H1 (cell line): ENCODE measurements around the gene EPHA3. TPM values are rescaled to one million over a fixed set of nuclear protein-coding genes. Genes with fewer than 3 reads are reported as not detected.

ENCODE experiments used
- CTCF ChIA-PET: fragments of 300-600 bp; sonication (Branson Sonifier 250); formaldehyde crosslinking; loops from one replicate; lab custom pipeline; 2021; ENCODE audit not compliant: partially characterized antibody; lab: Charles Lee
- POLR2A ChIA-PET: fragments of 300-600 bp; sonication (Branson Sonifier 250); formaldehyde crosslinking; loops from one replicate; lab custom pipeline; 2021; ENCODE audit warnings: inconsistent platforms; ENCODE audit not compliant: partially characterized antibody; lab: Charles Lee
- DNase-seq, 2 experiments: peaks; one replicate each; pipeline versions ENCODE4 v3.0.0 to v3.0.0-alpha.2; 2010 to 2022; ENCODE audit warnings: low spot score in 2 of 2, low read depth in 1 of 2, mixed read lengths in 1 of 2
- FAIRE-seq: peaks from 2 replicates; lab custom pipeline; 2011; peaks lifted over from hg19 to GRCh38; lab: Jason Lieb, UNC
- H2AFZ ChIP-seq: 2 replicates; pipeline ENCODE4 v1.8.1; 2012; ENCODE audit warnings: low read length, inconsistent platforms
- H2AK5ac ChIP-seq: 2 replicates; pipeline ENCODE4 v1.6.1; 2013; ENCODE audit warnings: low read depth, low read length
- H2BK120ac ChIP-seq: replicated peaks from 2 replicates; pipeline ENCODE3; 2013; ENCODE audit warnings: low read depth, low read length, inconsistent platforms
- H2BK12ac ChIP-seq: 2 replicates; pipeline ENCODE4 v1.6.1; 2013; ENCODE audit warnings: low read depth, low read length
- H2BK15ac ChIP-seq: 2 replicates; pipeline ENCODE4 v1.6.1; 2013; ENCODE audit warnings: low read length
- H2BK20ac ChIP-seq: 2 replicates; pipeline ENCODE4 v1.6.1; 2013; ENCODE audit warnings: low read length
- H2BK5ac ChIP-seq: 2 replicates; pipeline ENCODE4 v1.6.1; 2013; ENCODE audit warnings: low read depth, low read length
- H3K14ac ChIP-seq: 2 replicates; pipeline ENCODE4 v1.6.1; 2013; ENCODE audit warnings: inconsistent platforms; ENCODE audit not compliant: insufficient read length
- H3K18ac ChIP-seq: 2 replicates; pipeline ENCODE4 v1.6.1; 2013; ENCODE audit warnings: low read length; ENCODE audit errors: extremely low read depth
- H3K23ac ChIP-seq: 2 replicates; pipeline ENCODE4 v1.6.1; 2013; ENCODE audit warnings: inconsistent platforms; ENCODE audit not compliant: insufficient read length
- H3K23me2 ChIP-seq: 2 replicates; pipeline ENCODE4 v1.6.1; 2013; ENCODE audit warnings: low read depth, low read length
- H3K27ac ChIP-seq: 2 replicates; pipeline ENCODE4 v1.6.1; 2011; ENCODE audit warnings: low read depth, low read length, inconsistent platforms
- H3K27me3 ChIP-seq, 4 experiments: replicated peaks in 1 of 4; 1 replicate in 1 of 4; 2 replicates in 3 of 4; pipeline versions ENCODE4 v1.6.1 to v1.8.1; 2011 to 2013; ENCODE audit warnings: low read length in 3 of 4, mild to moderate bottlenecking in 3 of 4, inconsistent platforms in 2 of 4, mixed read lengths in 2 of 4, moderate library complexity in 1 of 4; ENCODE audit not compliant: control insufficient read depth in 3 of 4, insufficient read depth in 3 of 4; ENCODE audit errors: extremely low read depth in 1 of 4
- H3K36me3 ChIP-seq, 4 experiments: 2 replicates each; pipeline versions ENCODE4 v1.6.1 to v1.8.1; 2011 to 2013; ENCODE audit warnings: mild to moderate bottlenecking in 4 of 4, low read length in 3 of 4, moderate library complexity in 2 of 4, control low read depth in 1 of 4, inconsistent platforms in 1 of 4; ENCODE audit not compliant: insufficient read depth in 4 of 4, control insufficient read depth in 2 of 4
- H3K4ac ChIP-seq: replicated peaks from 2 replicates; pipeline ENCODE3; 2013; ENCODE audit warnings: low read length, low read depth, mixed read lengths, inconsistent platforms; ENCODE audit not compliant: insufficient read length
- H3K4me1 ChIP-seq, 4 experiments: replicated peaks in 1 of 4; 1 replicate in 1 of 4; 2 replicates in 3 of 4; pipeline versions ENCODE4 v1.6.1 to v1.8.1; 2011 to 2013; ENCODE audit warnings: low read length in 3 of 4, inconsistent platforms in 2 of 4, mixed read lengths in 1 of 4; ENCODE audit not compliant: insufficient read depth in 4 of 4, control insufficient read depth in 3 of 4
- H3K4me2 ChIP-seq, 2 experiments: 2 replicates each; pipeline versions ENCODE4 v1.6.1 to v1.8.1; 2011 to 2013; ENCODE audit warnings: low read depth in 2 of 2, low read length in 2 of 2, control low read depth in 1 of 2, inconsistent platforms in 1 of 2, mild to moderate bottlenecking in 1 of 2; ENCODE audit not compliant: insufficient read depth in 1 of 2
- H3K4me3 ChIP-seq, 4 experiments: fragments of 200-600, 300-600 bp in 1 of 4; sonication (generic), shearing (Covaris generic), sonication (Bioruptor Twin) in 1 of 4; 2 replicates each; pipeline versions ENCODE4 v1.5.1 to v1.8.1; 2011 to 2016; ENCODE audit warnings: low read length in 4 of 4, low read depth in 3 of 4, control low read depth in 2 of 4, inconsistent platforms in 2 of 4, mild to moderate bottlenecking in 2 of 4, mixed read lengths in 1 of 4, moderate library complexity in 1 of 4; ENCODE audit not compliant: insufficient read depth in 2 of 4; ENCODE audit errors: extremely low read depth in 1 of 4
- H3K56ac ChIP-seq: replicated peaks from 2 replicates; pipeline ENCODE3; 2013; ENCODE audit warnings: low read depth, mild to moderate bottlenecking, mixed read lengths, low read length, inconsistent platforms; ENCODE audit not compliant: insufficient read length
- H3K79me1 ChIP-seq: 2 replicates; pipeline ENCODE4 v1.6.1; 2013; ENCODE audit warnings: low read depth, low read length, control low read depth
- H3K79me2 ChIP-seq, 2 experiments: 2 replicates each; pipeline versions ENCODE4 v1.6.1 to v1.8.1; 2012 to 2013; ENCODE audit warnings: low read length in 2 of 2, mild to moderate bottlenecking in 2 of 2, inconsistent platforms in 1 of 2; ENCODE audit not compliant: insufficient read depth in 2 of 2, control insufficient read depth in 1 of 2
- H3K9ac ChIP-seq, 4 experiments: replicated peaks in 1 of 4; 1 replicate in 1 of 4; 2 replicates in 3 of 4; pipeline versions ENCODE4 v1.6.1 to v1.8.1; 2011 to 2013; ENCODE audit warnings: low read depth in 3 of 4, low read length in 3 of 4, control low read depth in 2 of 4, mild to moderate bottlenecking in 2 of 4, moderate library complexity in 2 of 4, inconsistent platforms in 1 of 4; ENCODE audit errors: extremely low read depth in 1 of 4
- H3K9me3 ChIP-seq, 2 experiments: 2 replicates each; pipeline versions ENCODE4 v1.6.1 to v1.8.1; 2012 to 2013; ENCODE audit warnings: mild to moderate bottlenecking in 2 of 2, moderate library complexity in 2 of 2, control low read depth in 1 of 2, inconsistent platforms in 1 of 2, low read depth in 1 of 2, low read length in 1 of 2, mixed read lengths in 1 of 2; ENCODE audit not compliant: insufficient read depth in 2 of 2
- H4K20me1 ChIP-seq, 2 experiments: replicated peaks in 1 of 2; 2 replicates each; pipeline versions ENCODE3 to v1.8.1; 2011 to 2013; ENCODE audit warnings: inconsistent platforms in 2 of 2, low read length in 2 of 2, mild to moderate bottlenecking in 1 of 2; ENCODE audit not compliant: insufficient read depth in 2 of 2, control insufficient read depth in 1 of 2
- H4K5ac ChIP-seq: 2 replicates; pipeline ENCODE4 v1.6.1; 2013; ENCODE audit warnings: low read length, low read depth, mixed read lengths, inconsistent platforms; ENCODE audit not compliant: insufficient read length
- H4K8ac ChIP-seq: 2 replicates; pipeline ENCODE4 v1.8.0; 2013; ENCODE audit warnings: mild to moderate bottlenecking, moderate library complexity, low read length, inconsistent platforms; ENCODE audit not compliant: insufficient read depth; ENCODE audit errors: extremely low read depth
- H4K91ac ChIP-seq: replicated peaks from 2 replicates; pipeline ENCODE3; 2013; ENCODE audit warnings: low read length, mixed read lengths, inconsistent platforms; ENCODE audit not compliant: insufficient read length
- RBBP5 ChIP-seq: IDR thresholded peaks from 2 replicates; pipeline ENCODE4 v1.7.1; 2012; ENCODE audit warnings: low read depth, mild to moderate bottlenecking, inconsistent platforms, low read length, moderate library complexity, borderline replicate concordance
- SRF ChIP-seq: IDR thresholded peaks from 2 replicates; pipeline ENCODE4 v1.6.1; 2011; ENCODE audit warnings: mild to moderate bottlenecking, low read depth, low read length, moderate library complexity
- TCF12 ChIP-seq: IDR thresholded peaks from 2 replicates; pipeline ENCODE4 v1.6.1; 2011; ENCODE audit warnings: low read depth, mild to moderate bottlenecking, low read length
- WGBS, 2 experiments: shearing (Covaris generic) in 1 of 2; methylation state at CpG; one replicate each; pipeline versions ENCODE4 v1.1.6 to v1.1.7; 2013 to 2015; ENCODE audit warnings: low lambda C conversion rate in 2 of 2, mixed read lengths in 2 of 2, inconsistent platforms in 1 of 2, low coverage in 1 of 2, missing lambda C conversion rate in 1 of 2; ENCODE audit not compliant: insufficient replicate concordance in 2 of 2, insufficient coverage in 1 of 2, insufficient read length in 1 of 2; ENCODE audit errors: extremely low coverage in 1 of 2, missing lambda C conversion rate in 1 of 2; 5-methylcytosine and 5-hydroxymethylcytosine counted together
- polyA plus RNA-seq, 7 experiments: library from polyadenylated mRNA; depleted of rRNA in 3 of 7; stranded (reverse) in 5 of 7; unstranded in 2 of 7; fragments of >200 nt in 5 of 7; fragments of 200-250 nt in 2 of 7; gene quantifications; 1 replicate in 5 of 7; 2 replicates in 1 of 7; 4 replicates in 1 of 7; pipeline versions ENCODE4 v1.2.1 to v1.2.3, GENCODE V29; 2011 to 2013; ENCODE audit warnings: missing spikeins in 2 of 7, mixed read lengths in 2 of 7
- total RNA-seq: library from RNA; stranded (reverse); fragmentation: NEBNext Ultra II Directional; extraction: Animal tissue kit (Norgen Biotek cat#: 25700); gene quantifications from 2 replicates; pipeline ENCODE4 v1.2.1, GENCODE V29; 2021

Gene EPHA3
- total and polyA plus RNA-seq, 2 of the 8 experiments (the other 6 are each of a cell fraction or from before 2014, with no cell fraction given): 0.09 to 0.22 TPM

DNA sequence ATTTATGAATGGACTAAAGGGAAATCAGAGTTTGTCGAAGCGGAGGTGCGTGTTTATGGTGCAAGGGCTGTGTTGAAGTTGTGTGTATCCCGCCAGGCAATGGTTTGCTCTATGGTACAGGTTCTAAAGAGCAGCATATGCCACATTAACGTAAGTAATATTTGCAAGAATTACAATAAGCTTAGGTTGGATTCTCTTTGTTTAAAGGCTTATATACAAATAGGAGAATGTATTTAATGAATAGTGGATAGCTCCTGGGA is 800 bp downstream of the EPHA3 start:
- no peak overlapping the region for H3K56ac ChIP-seq
- H3K4me3 ChIP-seq: peak overlapping the region in 2 of 4 experiments; percentile 49 to 55; a peak in 3 of 8 replicates
- peaks cover 0 to 21% (median 7%) of the 10 kb centered on the region in 4 experiments; a peak in 6 of 7 replicates for H3K27me3 ChIP-seq
- no peak overlapping the region for H3K27ac ChIP-seq
- H3K9me3 ChIP-seq: no peaks in the 10 kb centered on the region
- 56% methylated on average over 5 of the region's 5 CpGs; no CpG with 5 or more reads in 1 of the 2 experiments for WGBS, 2 experiments
- H4K5ac ChIP-seq: no peak overlapping the region
- H2BK20ac ChIP-seq: no peak overlapping the region
- H4K91ac ChIP-seq: no peak overlapping the region
- no peak overlapping the region for H3K14ac ChIP-seq
- no peak overlapping the region; the same call in 1 of the 2 replicates for H2AFZ ChIP-seq
- H3K36me3 ChIP-seq: no peaks in the 10 kb centered on the region
- no peak overlapping the region for H2BK120ac ChIP-seq
- ChIA-PET CTCF (interaction anchor here (0.6 to 0.7 kb wide), 2 partner anchors 891 to 905 kb away, joined by 3 read pairs; no protein-coding TSS in a partner anchor), POLR2A (no interaction called here)
- H3K79me1 ChIP-seq: no peaks in the 10 kb centered on the region
- H3K18ac ChIP-seq: no peak overlapping the region
- no peaks in the 10 kb centered on the region for H3K79me2 ChIP-seq
- FAIRE-seq (no peak), DNase-seq (no peak)
- H3K9ac ChIP-seq: no peak overlapping the region
- H2AK5ac ChIP-seq: no peak overlapping the region
- no peak overlapping the region for H3K4ac ChIP-seq
- H4K20me1 ChIP-seq: no peaks in the 10 kb centered on the region
- H4K8ac ChIP-seq: no peak overlapping the region
- H2BK12ac ChIP-seq: no peak overlapping the region
- H3K23ac ChIP-seq: no peak overlapping the region
- peaks cover 0 to 2% (median 0%) of the 10 kb centered on the region in 4 experiments; a peak in 2 of 7 replicates for H3K4me1 ChIP-seq
- no peak overlapping the region for H2BK15ac ChIP-seq
- peak overlapping the region; percentile 81 to 97; a peak in 3 of 4 replicates for H3K4me2 ChIP-seq
- no peaks in the 10 kb centered on the region; the same call in 1 of the 2 replicates for H3K23me2 ChIP-seq
- no peak overlapping the region for H2BK5ac ChIP-seq
- TF ChIP-seq TCF12: no peak
- TF ChIP-seq SRF: no peak
- no peak for TF ChIP-seq RBBP5
